ENCODE measurements around the gene ADGRV1.
A peak's percentile ranks its signal among the peaks of the same experiment; 100 is the strongest.
"Not testable (repeated sequence)": the region's sequence is repeated elsewhere in the genome, so short reads cannot be mapped to it uniquely, and the experiment has no call there.

The ADGRV1 gene

GRCh38 chr5:90941002-90941720, 382.6 kb downstream of the ADGRV1 start:
- DNase-seq (ENCODE audit: low spot score): no peak

GRCh38 chr5:90944116-90944515, 385.5 kb downstream of the ADGRV1 start:
- no peak for DNase-seq (ENCODE audit: low spot score)

GRCh38 chr5:90947667-90948066, 389.1 kb downstream of the ADGRV1 start:
- DNase-seq (ENCODE audit: low spot score): no peak

GRCh38 chr5:90948969-90949368, 390.4 kb downstream of the ADGRV1 start:
- DNase-seq (ENCODE audit: low spot score): no peak

- DNase-seq (ENCODE audit: low spot score): no peak
Observed at GRCh38 chr5:90949469-90950358, 391.1 kb downstream of the ADGRV1 start.

- no peak for DNase-seq (ENCODE audit: low spot score)
Observed at GRCh38 chr5:90955001-90955635, 396.5 kb downstream of the ADGRV1 start.

- DNase-seq (ENCODE audit: low spot score): no peak
Observed at GRCh38 chr5:90956511-90957097, 398.0 kb downstream of the ADGRV1 start.

GRCh38 chr5:90957906-90958305, 399.3 kb downstream of the ADGRV1 start:
- no peak for DNase-seq (ENCODE audit: low spot score)

GRCh38 chr5:90959262-90959661, 400.7 kb downstream of the ADGRV1 start:
- DNase-seq (ENCODE audit: low spot score): no peak

GRCh38 chr5:90962481-90962880, 403.9 kb downstream of the ADGRV1 start:
- DNase-seq (ENCODE audit: low spot score): no peak

- no peak for DNase-seq (ENCODE audit: low spot score)
Observed at GRCh38 chr5:90965110-90965685, 406.6 kb downstream of the ADGRV1 start.

GRCh38 chr5:90967443-90967842, 408.8 kb downstream of the ADGRV1 start:
- DNase-seq (ENCODE audit: low spot score): no peak

- DNase-seq (ENCODE audit: low spot score): no peak
Observed at GRCh38 chr5:90967851-90968250, 409.3 kb downstream of the ADGRV1 start.

GRCh38 chr5:90968319-90968718, 409.7 kb downstream of the ADGRV1 start:
- DNase-seq (ENCODE audit: low spot score): peak; percentile 11

- not testable (repeated sequence) for DNase-seq (ENCODE audit: low spot score)
Observed at GRCh38 chr5:90969945-90970344, 411.3 kb downstream of the ADGRV1 start.

- DNase-seq (ENCODE audit: low spot score): no peak
Observed at GRCh38 chr5:90981177-90981576, 422.6 kb downstream of the ADGRV1 start.

GRCh38 chr5:90981821-90982220, 423.2 kb downstream of the ADGRV1 start:
- no peak for DNase-seq (ENCODE audit: low spot score)

- no peak for DNase-seq (ENCODE audit: low spot score)
Observed at GRCh38 chr5:90982576-90982975, 424.0 kb downstream of the ADGRV1 start.

- DNase-seq (ENCODE audit: low spot score): no peak
Observed at GRCh38 chr5:90983148-90983547, 424.6 kb downstream of the ADGRV1 start.

GRCh38 chr5:90983711-90984124, 425.1 kb downstream of the ADGRV1 start:
- DNase-seq (ENCODE audit: low spot score): no peak

GRCh38 chr5:90985341-90985740, 426.7 kb downstream of the ADGRV1 start:
- no peak for DNase-seq (ENCODE audit: low spot score)

- DNase-seq (ENCODE audit: low spot score): no peak
Observed at GRCh38 chr5:90987726-90988125, 429.1 kb downstream of the ADGRV1 start.
